Measurements from ENCODE around the gene DYRK1A.

DYRK1A gene

DNA sequence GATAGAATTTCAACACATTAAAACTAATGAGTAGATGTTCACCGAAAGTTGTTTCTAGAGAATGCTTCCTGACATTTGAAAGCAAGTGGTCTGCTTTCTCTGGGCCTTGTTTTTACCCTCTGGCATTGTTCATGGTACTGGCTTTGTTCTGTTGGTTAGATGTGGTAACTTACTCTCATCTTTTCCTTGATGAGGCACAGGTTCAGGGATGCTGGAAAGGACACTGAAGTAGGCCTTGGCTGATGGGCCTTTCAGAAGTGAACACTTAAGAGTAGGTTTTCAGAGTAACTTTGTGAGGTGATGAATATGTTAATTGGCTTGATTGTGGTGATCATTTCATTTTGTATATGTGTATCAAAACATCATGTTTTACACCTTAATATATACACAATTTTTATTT lies 55.8 kb downstream of the DYRK1A start:
- Histone ChIP-seq H3K4me2 (ENCODE audit: low read depth, low read length, poor library complexity, severe bottlenecking) (no peak overlapping the region), H2AFZ (ENCODE audit: low read length) (no peak overlapping the region), H3K36me3 (ENCODE audit: insufficient read depth, low read length) (peaks cover 65% of the 10 kb centered on the region), H3K27me3 (ENCODE audit: insufficient read depth, low read length, poor library complexity, severe bottlenecking) (no peaks in the 10 kb centered on the region), H4K20me1 (ENCODE audit: insufficient read depth, low read length, poor library complexity, severe bottlenecking) (peaks cover 92% of the 10 kb centered on the region), H3K9me3 (ENCODE audit: insufficient read depth, low read depth, low read length) (no peaks in the 10 kb centered on the region), H3K9ac (ENCODE audit: low read depth, low read length, poor library complexity, severe bottlenecking) (no peak overlapping the region), H3K4me1 (ENCODE audit: insufficient read depth, low read length, poor library complexity, severe bottlenecking) (peaks cover 24% of the 10 kb centered on the region), H3F3A (ENCODE audit: low read depth) (no peaks in the 10 kb centered on the region; the same call in 1 of the 2 replicates), H3K9me2 (replicated peaks; ENCODE audit: low read depth, low read length) (no peaks in the 10 kb centered on the region), H3K4me3 (ENCODE audit: low read length, poor library complexity, severe bottlenecking) (no peak overlapping the region), H3K79me2 (ENCODE audit: insufficient read depth, low read length) (peaks cover 99% of the 10 kb centered on the region)
- TF ChIP-seq EZH2phosphoT487 (IDR thresholded peaks at IDR 0.05; ENCODE audit: borderline replicate concordance) = no peak
- TF ChIP-seq, protein P1, sequence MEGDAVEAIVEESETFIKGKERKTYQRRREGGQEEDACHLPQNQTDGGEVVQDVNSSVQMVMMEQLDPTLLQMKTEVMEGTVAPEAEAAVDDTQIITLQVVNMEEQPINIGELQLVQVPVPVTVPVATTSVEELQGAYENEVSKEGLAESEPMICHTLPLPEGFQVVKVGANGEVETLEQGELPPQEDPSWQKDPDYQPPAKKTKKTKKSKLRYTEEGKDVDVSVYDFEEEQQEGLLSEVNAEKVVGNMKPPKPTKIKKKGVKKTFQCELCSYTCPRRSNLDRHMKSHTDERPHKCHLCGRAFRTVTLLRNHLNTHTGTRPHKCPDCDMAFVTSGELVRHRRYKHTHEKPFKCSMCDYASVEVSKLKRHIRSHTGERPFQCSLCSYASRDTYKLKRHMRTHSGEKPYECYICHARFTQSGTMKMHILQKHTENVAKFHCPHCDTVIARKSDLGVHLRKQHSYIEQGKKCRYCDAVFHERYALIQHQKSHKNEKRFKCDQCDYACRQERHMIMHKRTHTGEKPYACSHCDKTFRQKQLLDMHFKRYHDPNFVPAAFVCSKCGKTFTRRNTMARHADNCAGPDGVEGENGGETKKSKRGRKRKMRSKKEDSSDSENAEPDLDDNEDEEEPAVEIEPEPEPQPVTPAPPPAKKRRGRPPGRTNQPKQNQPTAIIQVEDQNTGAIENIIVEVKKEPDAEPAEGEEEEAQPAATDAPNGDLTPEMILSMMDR (conservative IDR thresholded peaks at IDR 0.05; ENCODE audit: low read length) = no peak

DNA sequence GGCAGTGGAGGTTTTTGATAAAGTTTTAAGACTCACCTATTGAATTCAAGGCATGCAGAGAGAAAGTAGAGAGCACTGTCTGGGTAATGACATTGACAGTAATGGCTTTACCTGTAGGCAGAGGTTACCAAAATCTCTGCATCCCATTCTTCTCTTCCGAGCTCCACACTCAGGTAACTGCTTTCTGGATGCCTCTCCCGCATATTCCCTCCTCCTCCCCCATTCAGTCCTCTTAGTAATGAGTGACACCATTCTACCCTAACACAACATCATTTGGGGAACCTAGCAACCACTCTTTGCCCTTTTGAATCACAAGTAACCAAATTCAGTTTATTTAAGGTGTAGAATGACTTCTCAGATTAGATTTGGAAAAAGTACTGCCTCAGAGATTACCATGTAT lies 56.5 kb downstream of the DYRK1A start:
- Histone ChIP-seq H3K4me1 (ENCODE audit: insufficient read depth, low read length, poor library complexity, severe bottlenecking) (peaks cover 19% of the 10 kb centered on the region), H3K36me3 (ENCODE audit: insufficient read depth, low read length) (peaks cover 72% of the 10 kb centered on the region), H2AFZ (ENCODE audit: low read length) (no peak overlapping the region), H3K4me2 (ENCODE audit: low read depth, low read length, poor library complexity, severe bottlenecking) (no peak overlapping the region), H4K20me1 (ENCODE audit: insufficient read depth, low read length, poor library complexity, severe bottlenecking) (peaks cover 92% of the 10 kb centered on the region), H3F3A (ENCODE audit: low read depth) (no peaks in the 10 kb centered on the region), H3K9ac (ENCODE audit: low read depth, low read length, poor library complexity, severe bottlenecking) (no peak overlapping the region), H3K9me3 (ENCODE audit: insufficient read depth, low read depth, low read length) (no peaks in the 10 kb centered on the region), H3K27me3 (ENCODE audit: insufficient read depth, low read length, poor library complexity, severe bottlenecking) (no peaks in the 10 kb centered on the region), H3K4me3 (ENCODE audit: low read length, poor library complexity, severe bottlenecking) (no peak overlapping the region), H3K79me2 (ENCODE audit: insufficient read depth, low read length) (peaks cover 99% of the 10 kb centered on the region), H3K9me2 (replicated peaks; ENCODE audit: low read depth, low read length) (no peaks in the 10 kb centered on the region)
- no peak for TF ChIP-seq EZH2phosphoT487 (IDR thresholded peaks at IDR 0.05; ENCODE audit: borderline replicate concordance)
- TF ChIP-seq, protein P1 (conservative IDR thresholded peaks at IDR 0.05; ENCODE audit: low read length) = no peak

DNA sequence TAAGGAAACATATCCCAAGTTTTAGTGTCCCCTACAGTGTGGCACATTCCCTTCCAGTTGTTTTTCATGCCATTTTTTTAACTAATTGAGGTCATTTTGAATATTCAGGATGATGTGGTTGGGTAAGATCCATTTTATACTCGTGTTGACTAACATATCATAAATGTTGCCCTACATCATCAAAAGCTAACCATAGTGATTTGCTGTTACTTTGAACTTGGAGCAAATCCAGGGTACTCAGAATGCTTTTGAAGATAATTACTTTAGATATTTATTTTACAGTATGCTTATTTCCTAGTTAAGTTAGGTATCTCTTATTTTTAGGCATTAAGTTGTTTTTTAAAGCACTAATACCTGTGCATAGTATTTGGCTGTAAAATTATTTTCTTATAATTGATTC lies 57.8 kb downstream of the DYRK1A start:
- Histone ChIP-seq H3K4me1 (ENCODE audit: insufficient read depth, low read length, poor library complexity, severe bottlenecking) (peaks cover 15% of the 10 kb centered on the region), H3K4me2 (ENCODE audit: low read depth, low read length, poor library complexity, severe bottlenecking) (no peak overlapping the region), H3K4me3 (ENCODE audit: low read length, poor library complexity, severe bottlenecking) (no peak overlapping the region), H2AFZ (ENCODE audit: low read length) (no peak overlapping the region), H3K9me3 (ENCODE audit: insufficient read depth, low read depth, low read length) (no peaks in the 10 kb centered on the region), H3K36me3 (ENCODE audit: insufficient read depth, low read length) (peaks cover 85% of the 10 kb centered on the region), H3K9ac (ENCODE audit: low read depth, low read length, poor library complexity, severe bottlenecking) (no peak overlapping the region), H4K20me1 (ENCODE audit: insufficient read depth, low read length, poor library complexity, severe bottlenecking) (peaks cover 92% of the 10 kb centered on the region), H3F3A (ENCODE audit: low read depth) (no peaks in the 10 kb centered on the region), H3K27me3 (ENCODE audit: insufficient read depth, low read length, poor library complexity, severe bottlenecking) (no peaks in the 10 kb centered on the region), H3K79me2 (ENCODE audit: insufficient read depth, low read length) (peaks cover 99% of the 10 kb centered on the region), H3K9me2 (replicated peaks; ENCODE audit: low read depth, low read length) (no peaks in the 10 kb centered on the region)
- TF ChIP-seq, protein P1 (conservative IDR thresholded peaks at IDR 0.05; ENCODE audit: low read length) = no peak
- no peak for TF ChIP-seq EZH2phosphoT487 (IDR thresholded peaks at IDR 0.05; ENCODE audit: borderline replicate concordance)
